Heart left ventricle (tissue), 13 donors: ENCODE measurements around the gene MON2.
"Not testable (repeated sequence)": the region's sequence is repeated elsewhere in the genome, so short reads cannot be mapped to it uniquely, and the experiment has no call there.

Experiments used
- POLR2A ChIP-seq, 2 donors: fragments of 450-650 bp; IDR thresholded peaks; one replicate each; pipeline ENCODE4 v1.6.1; 2017; ENCODE audit warnings: antibody characterized with exemption in 2 of 2, mild to moderate bottlenecking in 2 of 2, moderate library complexity in 2 of 2
- TF ChIP-seq, protein P1 (sequence below), 12 donors: fragments of 200-600 bp; sonication (generic) in 4 of 12; IDR thresholded peaks; one replicate each; pipeline versions ENCODE4 v1.5.0 to v1.8.0; 2018 to 2022; ENCODE audit warnings: antibody characterized with exemption in 12 of 12, mild to moderate bottlenecking in 5 of 12
- donor health status: ischemic (EF 13 %, LVEDD 7.1; RV severe dilation, severe dysfunction).
- donor health status: DM: no; HTN: yes; CAD: no.
- donor health status: DM: no; HTN: no; CAD: no.
- donor health status: ischemic (EF 25% LVEDD 6.9; RV normal size, moderate dysfunction).
- donor health status: ischemic (EF 25% LVEDD 5.7; RV mildly dilated, moderate dysfunction).
- donor health status: ischemic (EF 35%, LVEDD 5.7; RV mildly dilated, moderate dysfunction).
- donor health status: nonischemic (EF 11% LVEDD 7.7; RV severe dilation, severe dysfunction).
- donor health status: DM: yes; HTN: yes; CAD: no.
- donor health status: PGD.
- donor health status: ischemic (EF 29% LVEDD 5.4; RV normal size, mild dysfunction).
- donor health status: nonischemic (EF 23%, LVEDD 6.1; RV moderate dilation, normal function).

DNA sequence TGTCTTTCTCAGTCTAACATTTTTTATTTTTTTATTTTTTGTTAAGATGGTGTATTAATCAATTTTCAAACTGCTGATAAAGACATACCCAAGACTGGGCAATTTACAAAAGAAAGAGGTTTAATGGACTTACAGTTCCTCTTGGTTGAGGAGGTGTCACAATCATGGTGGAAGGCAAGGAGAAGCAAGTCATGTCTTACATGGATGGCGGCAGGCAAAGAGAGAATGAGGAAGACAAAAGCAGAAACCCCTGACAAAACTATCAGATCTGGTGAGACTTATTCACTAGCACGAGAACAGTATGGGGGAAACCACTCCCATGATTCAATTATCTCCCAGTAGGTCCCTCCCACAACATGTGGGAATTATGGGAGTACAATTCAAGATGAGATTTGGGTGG is 11.2 kb upstream of the MON2 start:
- TF ChIP-seq POLR2A (IDR thresholded peaks at IDR 0.05), result not testable (repeated sequence)
- TF ChIP-seq, protein P1, sequence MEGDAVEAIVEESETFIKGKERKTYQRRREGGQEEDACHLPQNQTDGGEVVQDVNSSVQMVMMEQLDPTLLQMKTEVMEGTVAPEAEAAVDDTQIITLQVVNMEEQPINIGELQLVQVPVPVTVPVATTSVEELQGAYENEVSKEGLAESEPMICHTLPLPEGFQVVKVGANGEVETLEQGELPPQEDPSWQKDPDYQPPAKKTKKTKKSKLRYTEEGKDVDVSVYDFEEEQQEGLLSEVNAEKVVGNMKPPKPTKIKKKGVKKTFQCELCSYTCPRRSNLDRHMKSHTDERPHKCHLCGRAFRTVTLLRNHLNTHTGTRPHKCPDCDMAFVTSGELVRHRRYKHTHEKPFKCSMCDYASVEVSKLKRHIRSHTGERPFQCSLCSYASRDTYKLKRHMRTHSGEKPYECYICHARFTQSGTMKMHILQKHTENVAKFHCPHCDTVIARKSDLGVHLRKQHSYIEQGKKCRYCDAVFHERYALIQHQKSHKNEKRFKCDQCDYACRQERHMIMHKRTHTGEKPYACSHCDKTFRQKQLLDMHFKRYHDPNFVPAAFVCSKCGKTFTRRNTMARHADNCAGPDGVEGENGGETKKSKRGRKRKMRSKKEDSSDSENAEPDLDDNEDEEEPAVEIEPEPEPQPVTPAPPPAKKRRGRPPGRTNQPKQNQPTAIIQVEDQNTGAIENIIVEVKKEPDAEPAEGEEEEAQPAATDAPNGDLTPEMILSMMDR (IDR thresholded peaks at IDR 0.05), result not testable (repeated sequence)
